Stomach smooth muscle (tissue), 2 donors: Measurements from ENCODE around the gene BORCS8.
"Not testable (repeated sequence)": the region's sequence is repeated elsewhere in the genome, so short reads cannot be mapped to it uniquely, and the experiment has no call there.

Experiments
- H3K27ac ChIP-seq: one replicate; pipeline ENCODE4 v1.7.0; 2013; ENCODE audit warnings: mild to moderate bottlenecking, low read length, inconsistent platforms
- H3K27me3 ChIP-seq, 2 donors: one replicate each; pipeline ENCODE4 v1.7.0; 2013; ENCODE audit warnings: low read length in 2 of 2; ENCODE audit not compliant: insufficient read depth in 2 of 2, control insufficient read depth in 1 of 2
- H3K36me3 ChIP-seq, 2 donors: one replicate each; pipeline ENCODE4 v1.7.0; 2013; ENCODE audit warnings: low read length in 2 of 2; ENCODE audit not compliant: control insufficient read depth in 2 of 2, insufficient read depth in 2 of 2
- H3K4me1 ChIP-seq: one replicate; pipeline ENCODE4 v1.7.0; 2013; ENCODE audit warnings: low read length; ENCODE audit not compliant: control insufficient read depth, insufficient read depth
- H3K4me3 ChIP-seq, 2 donors: one replicate each; pipeline ENCODE4 v1.7.0; 2013; ENCODE audit warnings: low read length in 2 of 2
- H3K9ac ChIP-seq, 2 donors: one replicate each; pipeline ENCODE4 v1.7.0; 2013; ENCODE audit warnings: low read length in 2 of 2, mild to moderate bottlenecking in 1 of 2
- H3K9me3 ChIP-seq, 2 donors: one replicate each; pipeline ENCODE4 v1.7.0; 2013; ENCODE audit warnings: low read length in 2 of 2; ENCODE audit not compliant: control insufficient read depth in 2 of 2
- donor health status: healthy.
- donor health status: Pancreatic carcinoma.

Gene BORCS8

DNA sequence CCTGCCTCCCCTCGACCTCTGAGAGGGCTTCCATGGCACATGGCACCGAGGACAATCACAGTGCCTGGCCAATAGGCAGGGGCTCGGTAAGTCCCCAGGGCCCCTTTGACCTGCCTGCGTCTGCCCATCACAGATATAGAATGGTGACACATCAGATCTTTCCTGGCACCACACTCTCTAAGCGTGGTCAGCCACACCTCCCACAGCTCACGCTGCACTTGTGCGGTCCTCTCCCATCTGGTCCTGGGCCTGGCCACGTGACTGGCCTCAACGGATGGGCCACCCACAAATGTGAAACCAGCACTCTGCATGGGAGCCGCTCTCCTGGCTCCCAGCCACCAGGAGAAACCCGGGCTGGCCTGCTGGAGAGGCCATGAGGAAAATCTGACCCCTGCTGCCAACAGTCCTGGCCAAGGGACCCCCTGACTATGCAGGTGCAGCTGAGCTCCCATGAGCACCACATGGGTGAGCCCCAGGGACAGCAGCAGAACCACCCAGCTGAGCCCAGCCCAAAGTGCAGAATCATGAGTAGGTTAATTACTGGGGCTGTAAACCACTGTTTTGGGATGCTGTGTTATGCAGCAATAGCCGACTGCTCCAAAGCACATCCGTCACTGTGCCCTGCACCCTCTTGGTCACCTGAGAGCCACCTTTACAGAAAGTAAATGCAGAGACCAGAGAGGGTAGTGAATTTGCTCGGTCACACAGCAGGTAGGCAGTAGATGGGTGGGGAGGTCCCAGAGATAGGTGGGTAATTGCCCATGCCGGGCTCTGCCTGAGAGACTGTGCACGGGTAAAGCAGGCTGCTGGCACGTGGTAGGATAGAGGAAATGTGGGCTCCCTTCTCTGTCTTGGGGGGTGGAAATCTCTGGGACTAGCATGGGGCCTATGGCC, 12.2 kb downstream of the BORCS8 start:
- Histone ChIP-seq H3K4me1 (peaks cover 3% of the 10 kb centered on the region), H3K9ac (no peak overlapping the region), H3K27ac (no peak overlapping the region), H3K4me3 (no peak overlapping the region), H3K9me3 (peaks cover 0 to 6% of the 10 kb centered on the region in 2 donors), H3K27me3 (no peaks in the 10 kb centered on the region), H3K36me3 (peaks cover 18 to 28% of the 10 kb centered on the region in 2 donors)

GRCh38 chr19:19176950-19177349, 15.0 kb downstream of the BORCS8 start:
- Histone ChIP-seq H3K4me1 (peaks cover 3% of the 10 kb centered on the region), H3K9me3 (peaks cover 0 to 6% of the 10 kb centered on the region in 2 donors), H3K4me3 (no peak overlapping the region), H3K27ac (no peak overlapping the region), H3K27me3 (no peaks in the 10 kb centered on the region), H3K36me3 (peaks cover 18 to 24% of the 10 kb centered on the region in 2 donors), H3K9ac (no peak overlapping the region)

DNA sequence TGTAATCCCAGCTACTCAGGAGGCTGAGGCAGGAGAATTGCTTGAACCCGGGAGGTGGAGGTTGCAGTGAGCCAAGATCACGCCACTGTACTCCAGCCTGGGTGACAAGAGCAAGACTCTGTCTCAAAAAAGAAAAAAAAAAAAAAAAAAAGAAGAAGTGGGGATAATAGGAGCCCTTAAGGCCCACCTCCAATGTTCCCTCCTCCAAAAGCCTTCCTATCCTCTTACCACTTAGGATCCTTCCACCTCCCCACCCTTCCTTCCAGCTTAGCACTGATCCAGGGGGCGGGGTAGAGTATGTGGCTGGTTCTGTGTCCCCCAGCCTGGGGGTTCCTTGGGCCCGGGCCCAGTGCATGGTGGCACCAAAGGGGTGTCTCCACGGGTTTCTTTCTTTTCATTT, 18.7 kb downstream of the BORCS8 start:
- H3K4me3 ChIP-seq, H3K27ac ChIP-seq, H3K9me3 ChIP-seq, H3K27me3 ChIP-seq, H3K36me3 ChIP-seq, H3K9ac ChIP-seq: not testable (repeated sequence)
- peaks cover 14% of the 10 kb centered on the region for H3K4me1 ChIP-seq

GRCh38 chr19:19171821-19172532, 20.0 kb downstream of the BORCS8 start:
- Histone ChIP-seq H3K27me3 (peaks cover 8 to 10% of the 10 kb centered on the region in 2 donors), H3K4me3 (no peak overlapping the region), H3K9ac (no peak overlapping the region), H3K36me3 (peaks cover 4 to 5% of the 10 kb centered on the region in 2 donors), H3K4me1 (peaks cover 14% of the 10 kb centered on the region), H3K9me3 (no peaks in the 10 kb centered on the region), H3K27ac (no peak overlapping the region)

DNA sequence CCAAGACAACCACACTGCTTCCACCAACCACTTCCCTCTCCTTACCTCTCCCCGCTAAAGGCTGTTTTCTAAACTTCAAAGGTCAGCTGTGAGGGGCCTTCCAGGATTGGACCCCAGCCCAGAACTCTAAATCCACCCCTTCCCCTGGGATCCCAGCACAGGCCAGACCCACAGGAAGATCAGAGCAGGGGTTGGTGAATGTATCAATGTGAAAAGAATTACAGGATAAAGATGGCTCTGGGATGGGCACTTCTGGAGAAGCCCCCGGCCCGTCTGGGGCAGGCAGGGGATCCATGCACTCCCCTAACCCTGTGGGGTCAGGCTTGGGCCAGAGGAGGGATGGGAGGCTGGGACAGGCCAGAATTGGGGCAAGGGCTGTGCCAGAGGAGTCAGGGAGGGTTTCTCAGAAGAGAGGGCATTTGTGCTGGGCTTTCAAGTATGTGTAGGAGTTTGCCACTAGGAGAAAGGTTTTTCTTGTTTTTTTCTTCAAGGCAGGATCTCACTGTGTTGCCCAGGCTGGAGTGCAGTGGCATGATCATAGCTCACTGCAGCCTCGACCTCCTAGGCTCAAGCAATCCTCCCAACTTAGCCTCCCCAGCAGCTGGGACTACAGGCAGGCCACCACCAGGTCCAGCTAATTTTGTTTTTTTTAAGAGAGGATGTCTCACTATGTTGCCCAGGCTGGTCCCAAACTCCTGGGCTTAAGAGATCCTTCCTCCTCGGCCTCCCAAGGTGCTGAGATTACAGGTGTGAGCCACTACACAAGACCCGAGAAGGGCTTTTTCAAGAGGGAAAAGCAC, 20.9 kb downstream of the BORCS8 start:
- Histone ChIP-seq H3K4me1 (peaks cover 14% of the 10 kb centered on the region), H3K9ac (no peak overlapping the region), H3K27ac (no peak overlapping the region), H3K4me3 (no peak overlapping the region), H3K36me3 (no peaks in the 10 kb centered on the region), H3K9me3 (no peaks in the 10 kb centered on the region), H3K27me3 (peaks cover 8 to 10% of the 10 kb centered on the region in 2 donors)

DNA sequence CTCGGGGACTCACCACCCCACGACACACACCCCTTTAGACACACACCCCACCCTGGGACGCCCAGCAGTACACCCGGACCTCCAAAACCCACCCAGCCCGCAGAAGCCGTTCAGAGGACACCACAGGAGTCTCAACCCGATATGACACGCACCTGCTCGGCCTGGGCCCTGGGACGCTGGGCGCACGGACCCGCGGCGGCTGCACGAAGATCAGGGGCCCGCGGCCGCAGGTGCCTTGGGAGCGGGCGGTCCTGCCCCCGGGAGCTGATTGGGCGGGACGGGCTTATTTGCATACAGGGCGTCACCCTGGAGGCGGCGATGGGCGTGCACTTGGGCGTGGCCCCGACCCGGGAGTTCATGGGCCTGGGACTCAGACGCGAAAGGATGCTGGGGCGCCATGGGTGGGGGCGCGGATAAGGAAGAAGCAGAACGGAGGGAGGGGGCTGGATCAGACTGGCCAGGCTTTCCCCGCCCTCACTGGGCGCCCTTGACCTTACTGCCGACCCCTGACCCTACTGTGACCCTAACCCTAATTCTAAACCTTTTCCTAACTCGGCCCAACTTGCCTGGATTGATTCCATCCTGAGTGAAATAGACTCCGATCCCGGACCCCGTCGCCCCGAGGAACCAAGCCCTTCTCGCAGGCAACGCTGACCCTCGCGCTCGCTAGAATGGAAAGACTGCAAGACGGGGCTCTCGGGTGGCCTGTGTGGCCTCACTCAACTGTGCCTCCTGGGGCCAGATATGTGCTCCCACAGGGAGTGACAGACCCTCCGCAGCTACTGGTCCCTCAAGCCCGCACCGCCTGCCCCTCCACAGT, 21.7 kb downstream of the BORCS8 start, which contains the start of gene MEF2B:
Gene MEF2B, minus strand, starts transcription at position 211 of the 820 bp plus-strand sequence. CDS start 19,528 bp downstream, outside the sequence.
- H3K27ac ChIP-seq, result no peak within 1 kb of the TSS
- peaks cover 14% of the 10 kb centered on the region for H3K4me1 ChIP-seq
- peaks cover 8 to 10% of the 10 kb centered on the region in 2 donors for H3K27me3 ChIP-seq
- H3K4me3 ChIP-seq, result peak within 1 kb of the TSS in 1 of 2 donors; percentile 57
- peaks cover 0 to 3% of the 10 kb centered on the region in 2 donors for H3K36me3 ChIP-seq
- no peaks in the 10 kb centered on the region for H3K9me3 ChIP-seq
- H3K9ac ChIP-seq, result no peak within 1 kb of the TSS

DNA sequence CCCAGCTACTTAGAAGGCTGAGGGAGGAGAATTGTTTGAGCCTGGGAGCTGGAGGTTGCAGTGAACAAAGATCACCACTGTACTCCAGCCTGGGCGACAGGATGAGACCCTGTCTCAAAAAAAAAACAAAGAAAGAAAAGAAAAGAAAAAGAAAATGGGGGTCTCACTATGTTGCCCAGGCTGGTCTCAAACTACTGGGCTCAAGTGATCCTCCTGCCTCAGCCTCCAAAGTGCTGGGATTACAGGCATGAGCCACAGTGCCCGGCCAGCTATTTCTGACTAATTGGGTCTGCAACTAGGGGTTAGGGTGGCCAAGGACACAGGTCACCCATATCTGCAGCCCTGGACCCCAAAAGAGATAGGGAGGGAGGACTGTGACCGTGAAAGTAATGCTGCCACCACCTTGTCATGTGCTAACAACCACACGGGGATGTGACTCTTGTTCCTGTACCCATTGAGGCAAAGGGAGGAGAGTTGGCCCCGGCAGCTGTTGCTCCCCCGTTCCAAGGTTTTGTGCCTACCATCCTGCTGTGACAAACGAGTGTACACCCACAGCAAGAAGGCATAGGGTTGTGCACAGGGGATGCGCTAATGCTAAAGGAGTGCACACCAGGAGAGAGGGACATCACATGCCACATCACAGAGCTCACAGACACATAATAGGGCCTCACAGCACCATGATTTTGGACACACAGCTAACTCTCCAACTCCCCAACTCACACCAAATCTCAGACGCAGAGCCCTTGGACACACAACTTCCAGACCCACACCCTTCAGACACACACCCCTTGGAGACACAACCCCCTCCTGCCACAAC, 22.5 kb downstream of the BORCS8 start:
- no peak overlapping the region for H3K27ac ChIP-seq
- peaks cover 0 to 3% of the 10 kb centered on the region in 2 donors for H3K36me3 ChIP-seq
- no peak overlapping the region for H3K9ac ChIP-seq
- H3K27me3 ChIP-seq, result peaks cover 8 to 10% of the 10 kb centered on the region in 2 donors
- H3K4me3 ChIP-seq, result peak overlapping the region in 1 of 2 donors; percentile 57
- peaks cover 11% of the 10 kb centered on the region for H3K4me1 ChIP-seq
- H3K9me3 ChIP-seq, result no peaks in the 10 kb centered on the region

DNA sequence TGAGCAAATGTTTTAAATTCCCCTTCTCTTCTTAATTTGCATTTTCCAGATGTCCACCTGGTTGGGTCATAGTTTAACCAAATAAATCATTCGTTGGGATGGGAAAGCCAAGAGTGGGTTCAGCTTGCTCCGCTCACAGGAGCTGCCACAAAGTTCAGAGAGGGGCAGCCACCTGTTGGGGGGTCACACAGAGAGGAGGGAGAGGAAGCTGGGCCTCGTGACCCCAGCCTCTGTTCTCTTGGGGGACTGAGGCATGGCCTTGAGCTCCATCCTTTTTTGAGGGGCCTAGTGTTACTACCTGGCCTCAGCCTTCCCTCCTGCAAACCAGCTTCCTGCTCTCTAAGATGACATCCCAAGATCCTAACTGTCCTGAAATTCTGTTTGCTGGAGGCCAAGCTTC, 24.3 kb downstream of the BORCS8 start:
- Histone ChIP-seq H3K9me3 (no peaks in the 10 kb centered on the region), H3K4me3 (no peak overlapping the region), H3K4me1 (peaks cover 11% of the 10 kb centered on the region), H3K27ac (no peak overlapping the region), H3K27me3 (peaks cover 8 to 10% of the 10 kb centered on the region in 2 donors), H3K9ac (no peak overlapping the region), H3K36me3 (peaks cover 0 to 3% of the 10 kb centered on the region in 2 donors)

DNA sequence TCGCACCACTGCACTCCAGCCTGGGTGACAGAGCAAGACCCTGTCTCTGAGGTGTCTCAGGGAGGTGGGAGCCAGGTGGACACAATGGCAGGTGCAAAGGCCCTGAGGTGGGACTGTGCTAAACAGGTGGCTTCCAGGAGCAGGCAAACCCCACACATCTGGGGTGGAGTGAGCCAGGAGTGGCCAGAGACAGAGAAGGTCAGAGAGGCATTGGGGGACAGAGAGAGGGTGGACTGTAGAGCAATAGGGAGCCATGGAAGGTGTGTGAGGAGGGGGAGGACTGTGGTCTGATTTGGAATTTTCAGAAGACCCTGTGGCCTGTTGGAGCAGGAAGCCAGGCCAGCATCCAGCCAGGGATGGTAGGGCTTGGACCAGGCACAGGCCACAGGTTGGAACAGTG, 26.6 kb downstream of the BORCS8 start:
- Histone ChIP-seq H3K9ac (no peak overlapping the region), H3K27ac (no peak overlapping the region), H3K4me3 (no peak overlapping the region), H3K4me1 (peaks cover 8% of the 10 kb centered on the region), H3K36me3 (peaks cover 0 to 3% of the 10 kb centered on the region in 2 donors), H3K27me3 (peaks cover 5 to 6% of the 10 kb centered on the region in 2 donors), H3K9me3 (no peaks in the 10 kb centered on the region)
